ENCODE measurements around the gene HOXD13.

Gene HOXD13

DNA sequence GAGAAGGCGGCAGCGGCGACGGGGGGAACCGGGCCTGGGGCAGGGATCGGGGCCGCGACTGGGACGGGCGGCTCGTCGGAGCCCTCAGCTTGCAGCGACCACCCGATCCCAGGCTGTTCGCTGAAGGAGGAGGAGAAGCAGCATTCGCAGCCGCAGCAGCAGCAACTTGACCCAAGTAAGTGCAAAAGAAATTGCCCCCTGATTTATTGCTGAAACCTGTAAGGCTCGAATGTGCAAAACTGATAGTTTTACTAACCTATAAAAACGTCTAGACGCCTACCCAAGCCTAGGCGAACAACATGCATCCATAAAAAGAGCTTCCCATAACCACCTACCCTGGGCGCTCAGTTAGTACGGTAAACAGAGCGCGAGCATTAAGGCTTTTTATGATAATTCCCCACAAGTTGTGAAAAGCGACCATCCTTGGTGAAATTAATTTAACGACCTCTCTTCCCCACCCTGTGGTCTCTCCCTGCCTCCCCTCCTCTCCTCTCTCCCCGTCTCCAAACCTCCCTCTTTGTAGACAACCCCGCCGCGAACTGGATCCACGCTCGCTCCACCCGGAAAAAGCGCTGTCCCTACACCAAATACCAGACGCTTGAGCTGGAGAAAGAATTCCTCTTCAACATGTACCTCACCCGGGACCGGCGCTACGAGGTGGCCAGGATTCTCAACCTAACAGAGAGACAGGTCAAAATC is 31.0 kb downstream of the HOXD13 start:
- TF ChIP-seq, protein P1, sequence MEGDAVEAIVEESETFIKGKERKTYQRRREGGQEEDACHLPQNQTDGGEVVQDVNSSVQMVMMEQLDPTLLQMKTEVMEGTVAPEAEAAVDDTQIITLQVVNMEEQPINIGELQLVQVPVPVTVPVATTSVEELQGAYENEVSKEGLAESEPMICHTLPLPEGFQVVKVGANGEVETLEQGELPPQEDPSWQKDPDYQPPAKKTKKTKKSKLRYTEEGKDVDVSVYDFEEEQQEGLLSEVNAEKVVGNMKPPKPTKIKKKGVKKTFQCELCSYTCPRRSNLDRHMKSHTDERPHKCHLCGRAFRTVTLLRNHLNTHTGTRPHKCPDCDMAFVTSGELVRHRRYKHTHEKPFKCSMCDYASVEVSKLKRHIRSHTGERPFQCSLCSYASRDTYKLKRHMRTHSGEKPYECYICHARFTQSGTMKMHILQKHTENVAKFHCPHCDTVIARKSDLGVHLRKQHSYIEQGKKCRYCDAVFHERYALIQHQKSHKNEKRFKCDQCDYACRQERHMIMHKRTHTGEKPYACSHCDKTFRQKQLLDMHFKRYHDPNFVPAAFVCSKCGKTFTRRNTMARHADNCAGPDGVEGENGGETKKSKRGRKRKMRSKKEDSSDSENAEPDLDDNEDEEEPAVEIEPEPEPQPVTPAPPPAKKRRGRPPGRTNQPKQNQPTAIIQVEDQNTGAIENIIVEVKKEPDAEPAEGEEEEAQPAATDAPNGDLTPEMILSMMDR (IDR thresholded peaks at IDR 0.05; ENCODE audit: insufficient read depth, low read length, poor library complexity, severe bottlenecking) = no peak
- H3K27me3 ChIP-seq (replicated peaks; ENCODE audit: control insufficient read depth, insufficient read depth, low read length) = peaks cover 3% of the 10 kb centered on the region
- no peaks in the 10 kb centered on the region for H3K36me3 ChIP-seq (ENCODE audit: control insufficient read depth, insufficient read depth, low read length)
- H3K4me3 ChIP-seq (replicated peaks; ENCODE audit: low read depth, low read length) = no peak overlapping the region
- no peak for DNase-seq (ENCODE audit: extremely low read depth, insufficient read length)

DNA sequence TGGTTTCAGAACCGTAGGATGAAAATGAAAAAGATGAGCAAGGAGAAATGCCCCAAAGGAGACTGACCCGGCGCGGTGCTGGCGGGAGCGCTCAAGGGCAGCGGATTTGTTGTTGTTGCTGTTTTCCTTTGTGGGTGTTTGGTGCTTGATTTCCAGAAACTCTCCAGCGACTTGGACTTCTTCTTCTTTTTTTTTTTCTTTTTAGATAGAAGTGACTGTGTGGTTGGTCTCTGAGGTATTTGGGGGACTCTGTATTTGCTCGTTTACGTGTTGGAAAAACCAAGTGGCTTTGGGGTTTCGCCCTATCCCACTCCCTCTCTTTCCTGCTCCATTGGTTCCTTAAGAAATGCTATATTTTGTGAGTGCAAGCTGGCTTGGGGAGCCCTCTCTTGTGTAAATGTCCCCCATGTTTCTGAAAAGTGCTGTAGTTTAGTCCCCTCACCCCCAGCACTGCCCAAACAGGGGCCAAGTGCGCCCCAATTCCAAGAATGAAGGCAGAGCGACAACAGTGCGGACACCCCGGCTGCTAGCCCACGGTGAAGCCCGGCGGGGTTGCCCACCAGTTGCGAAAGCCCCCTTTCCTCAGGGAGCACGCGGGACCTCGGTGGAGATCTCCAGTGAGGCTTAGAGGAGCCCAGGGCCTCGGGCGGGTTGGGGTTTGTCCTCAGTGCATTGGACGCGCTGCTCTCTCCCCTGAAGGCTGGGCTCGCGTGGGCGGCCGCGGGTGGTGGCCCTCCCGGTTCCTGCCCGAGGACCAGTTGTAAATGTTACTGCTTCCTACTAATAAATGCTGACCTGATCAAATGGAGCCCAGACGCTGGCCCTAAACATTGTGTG is 31.8 kb downstream of the HOXD13 start:
- DNase-seq (ENCODE audit: extremely low read depth, insufficient read length) = no peak
- TF ChIP-seq, protein P1 (IDR thresholded peaks at IDR 0.05; ENCODE audit: insufficient read depth, low read length, poor library complexity, severe bottlenecking) = no peak
- Histone ChIP-seq H3K36me3 (ENCODE audit: control insufficient read depth, insufficient read depth, low read length) (no peaks in the 10 kb centered on the region), H3K27me3 (replicated peaks; ENCODE audit: control insufficient read depth, insufficient read depth, low read length) (peaks cover 3% of the 10 kb centered on the region), H3K4me3 (replicated peaks; ENCODE audit: low read depth, low read length) (no peak overlapping the region)

DNA sequence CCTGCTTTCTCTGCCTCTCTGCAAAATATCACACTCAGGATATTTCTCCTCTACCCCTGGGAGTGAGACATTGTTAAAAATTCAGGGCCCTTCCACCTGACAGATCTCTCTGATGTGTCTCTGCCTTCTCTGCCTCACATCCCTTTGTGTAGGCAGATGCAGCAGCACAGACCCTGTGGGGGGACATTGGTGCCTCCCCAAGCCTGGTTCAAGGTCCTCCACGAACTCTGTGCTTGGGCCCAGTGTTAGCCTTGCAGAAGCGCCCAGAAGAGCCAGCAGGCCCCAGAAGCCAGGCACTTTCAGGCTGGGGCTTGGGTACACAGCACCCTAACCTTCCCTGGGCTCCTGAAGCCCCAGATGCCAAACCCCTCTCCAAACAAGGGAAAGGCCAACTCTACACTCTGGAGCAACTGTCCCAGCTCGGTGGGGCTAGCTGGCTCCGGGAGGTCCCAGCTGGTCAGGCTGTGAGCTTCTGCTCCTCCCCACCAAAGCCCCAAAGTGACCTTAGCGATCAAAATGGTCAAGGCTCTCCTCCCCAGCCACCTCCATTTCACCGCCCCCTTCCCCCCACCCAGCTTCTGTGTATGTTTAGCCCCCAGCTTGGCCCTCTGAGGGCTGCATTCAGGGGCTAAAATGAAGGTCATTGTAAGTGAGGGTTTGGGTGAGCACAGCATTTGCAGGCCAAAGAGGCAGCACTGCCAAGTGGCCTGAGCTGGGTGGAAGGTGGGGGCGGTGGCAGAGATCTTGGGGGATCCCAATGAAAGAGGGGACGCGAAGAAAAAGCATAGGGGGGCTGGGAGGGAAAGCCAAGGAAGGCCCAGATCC is 32.6 kb downstream of the HOXD13 start:
- Histone ChIP-seq H3K27me3 (replicated peaks; ENCODE audit: control insufficient read depth, insufficient read depth, low read length) (peaks cover 3% of the 10 kb centered on the region), H3K36me3 (ENCODE audit: control insufficient read depth, insufficient read depth, low read length) (no peaks in the 10 kb centered on the region), H3K4me3 (replicated peaks; ENCODE audit: low read depth, low read length) (no peak overlapping the region)
- DNase-seq (ENCODE audit: extremely low read depth, insufficient read length) = no peak
- TF ChIP-seq, protein P1 (IDR thresholded peaks at IDR 0.05; ENCODE audit: insufficient read depth, low read length, poor library complexity, severe bottlenecking) = no peak

DNA sequence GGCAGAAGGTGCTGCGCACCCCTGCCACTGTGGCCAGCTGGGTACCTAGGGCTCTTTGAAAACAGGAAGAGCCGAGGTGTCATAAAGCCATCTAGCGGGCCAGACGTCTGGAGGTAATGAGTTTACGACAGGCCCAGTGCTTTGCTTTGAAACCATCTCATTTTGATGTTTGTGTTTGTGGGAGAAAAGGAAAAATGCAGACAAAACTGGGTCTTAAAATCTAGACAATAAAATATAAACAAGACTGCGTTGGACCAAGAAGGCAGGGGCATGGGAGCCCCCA is 33.2 kb downstream of the HOXD13 start:
- DNase-seq (ENCODE audit: extremely low read depth, insufficient read length) = no peak
- H3K27me3 ChIP-seq (replicated peaks; ENCODE audit: control insufficient read depth, insufficient read depth, low read length) = peaks cover 2% of the 10 kb centered on the region
- TF ChIP-seq, protein P1 (IDR thresholded peaks at IDR 0.05; ENCODE audit: insufficient read depth, low read length, poor library complexity, severe bottlenecking) = no peak
- no peak overlapping the region for H3K4me3 ChIP-seq (replicated peaks; ENCODE audit: low read depth, low read length)
- no peaks in the 10 kb centered on the region for H3K36me3 ChIP-seq (ENCODE audit: control insufficient read depth, insufficient read depth, low read length)

DNA sequence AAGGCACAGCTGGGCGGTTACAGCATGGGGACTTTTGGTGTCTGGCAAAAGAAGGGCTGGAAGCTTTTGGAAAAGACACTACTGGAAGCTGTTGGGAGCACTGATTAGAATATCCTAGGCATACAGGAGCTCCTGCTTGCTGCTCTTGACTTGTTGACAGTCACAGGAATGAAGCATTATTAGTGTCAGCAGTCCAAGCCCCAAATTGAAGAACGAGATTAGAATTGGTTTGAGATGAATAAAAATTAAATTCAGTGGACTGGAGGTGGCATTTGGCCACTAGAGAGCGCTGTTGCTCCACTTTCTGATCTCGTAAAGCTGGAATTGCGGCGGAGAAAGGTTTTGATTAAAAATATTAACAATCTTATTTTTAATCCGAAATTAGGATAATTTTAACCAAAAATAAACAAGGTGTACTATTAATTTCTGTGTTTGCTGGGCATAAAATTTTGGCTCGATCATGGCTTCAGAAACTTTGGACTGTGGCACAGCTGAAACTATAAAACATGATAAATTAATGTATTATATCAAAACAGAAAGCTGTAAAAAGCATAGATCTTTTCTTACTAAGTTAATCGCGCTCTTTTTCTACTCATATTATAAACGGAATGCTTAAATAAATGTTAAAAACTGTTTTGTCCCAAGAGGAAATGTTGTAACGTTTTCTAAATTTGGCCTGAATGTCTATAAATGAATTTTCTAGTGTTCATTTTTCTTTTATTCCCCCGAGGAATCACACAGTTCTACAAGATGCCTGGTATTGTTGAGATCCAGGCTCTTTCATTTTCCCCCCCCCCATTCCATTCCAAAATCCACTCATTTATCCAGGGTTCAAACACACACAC is 34.6 kb downstream of the HOXD13 start:
- Histone ChIP-seq H3K27me3 (replicated peaks; ENCODE audit: control insufficient read depth, insufficient read depth, low read length) (peaks cover 2% of the 10 kb centered on the region; the same call in 1 of the 2 replicates), H3K4me3 (replicated peaks; ENCODE audit: low read depth, low read length) (no peak overlapping the region)

More for the DNA sequence above, 34.6 kb downstream of the HOXD13 start:
- TF ChIP-seq, protein P1 (IDR thresholded peaks at IDR 0.05; ENCODE audit: insufficient read depth, low read length, poor library complexity, severe bottlenecking) = peak; percentile 63
- H3K36me3 ChIP-seq (ENCODE audit: control insufficient read depth, insufficient read depth, low read length) = no peaks in the 10 kb centered on the region
- no peak for DNase-seq (ENCODE audit: extremely low read depth, insufficient read length)

All from GM06990 (cell line).